Keratinocyte (primary cell): ENCODE measurements around the gene ARHGEF19. TPM values are rescaled to one million over a fixed set of nuclear protein-coding genes. Genes with fewer than 3 reads are reported as not detected.

ENCODE experiments used
- DNase-seq: peaks from one replicate; pipeline ENCODE4 v3.0.0-alpha.2; 2011; ENCODE audit warnings: low read depth, missing footprints, low spot score
- FAIRE-seq: peaks from 2 replicates; lab custom pipeline; 2011; peaks lifted over from hg19 to GRCh38; lab: Jason Lieb, UNC
- H2AFZ ChIP-seq: 2 replicates; pipeline ENCODE4 v1.6.0; 2012; ENCODE audit warnings: low read length, control low read depth, inconsistent platforms; ENCODE audit not compliant: control insufficient read depth
- H3K27ac ChIP-seq: 2 replicates; pipeline ENCODE4 v1.5.1; 2011; ENCODE audit warnings: low read length; ENCODE audit not compliant: control insufficient read depth, insufficient read depth
- H3K27me3 ChIP-seq: 3 replicates; pipeline ENCODE4 v1.6.0; 2011; ENCODE audit warnings: low read length; ENCODE audit not compliant: control insufficient read depth, insufficient read depth; ENCODE audit errors: extremely low read depth
- H3K36me3 ChIP-seq, 2 experiments: 2 replicates in 1 of 2; 3 replicates in 1 of 2; pipeline ENCODE4 v1.5.1; 2011; ENCODE audit warnings: low read length in 2 of 2, mild to moderate bottlenecking in 1 of 2; ENCODE audit not compliant: control insufficient read depth in 2 of 2, insufficient read depth in 2 of 2; ENCODE audit errors: extremely low read depth in 1 of 2
- H3K4me1 ChIP-seq: 3 replicates; pipeline ENCODE4 v1.5.1; 2011; ENCODE audit warnings: low read length; ENCODE audit not compliant: control insufficient read depth, insufficient read depth; ENCODE audit errors: extremely low read depth
- H3K4me2 ChIP-seq: 3 replicates; pipeline ENCODE4 v1.6.0; 2011; ENCODE audit warnings: low read depth, low read length; ENCODE audit not compliant: control insufficient read depth, insufficient read depth; ENCODE audit errors: extremely low read depth
- H3K4me3 ChIP-seq, 3 experiments: fragments of 200-600 bp in 1 of 3; sonication (generic) in 1 of 3; 2 replicates in 2 of 3; 3 replicates in 1 of 3; pipeline ENCODE4 v1.5.1; 2011 to 2016; ENCODE audit warnings: low read length in 3 of 3, mild to moderate bottlenecking in 3 of 3, control low read depth in 2 of 3, inconsistent platforms in 1 of 3, low read depth in 1 of 3, mixed read lengths in 1 of 3, mixed run types in 1 of 3, moderate library complexity in 1 of 3; ENCODE audit not compliant: control insufficient read depth in 2 of 3, insufficient read depth in 2 of 3; ENCODE audit errors: extremely low read depth in 1 of 3
- H3K79me2 ChIP-seq: 2 replicates; pipeline ENCODE4 v1.6.0; 2012; ENCODE audit warnings: low read length; ENCODE audit not compliant: control insufficient read depth, insufficient read depth
- H3K9ac ChIP-seq: 3 replicates; pipeline ENCODE4 v1.6.0; 2011; ENCODE audit warnings: low read length; ENCODE audit not compliant: control insufficient read depth, insufficient read depth; ENCODE audit errors: extremely low read depth
- H3K9me1 ChIP-seq: 3 replicates; pipeline ENCODE4 v1.6.0; 2011; ENCODE audit warnings: low read length; ENCODE audit not compliant: control insufficient read depth, insufficient read depth; ENCODE audit errors: extremely low read depth
- H3K9me3 ChIP-seq: 2 replicates; pipeline ENCODE4 v1.5.1; 2012; ENCODE audit warnings: low read depth, low read length; ENCODE audit not compliant: control insufficient read depth
- H4K20me1 ChIP-seq: 3 replicates; pipeline ENCODE4 v1.6.0; 2011; ENCODE audit warnings: low read length; ENCODE audit not compliant: control insufficient read depth, insufficient read depth; ENCODE audit errors: extremely low read depth
- CTCF ChIP-seq, 3 experiments: IDR thresholded peaks in 1 of 3; conservative IDR thresholded peaks in 1 of 3; optimal IDR thresholded peaks in 1 of 3; 2 replicates in 2 of 3; 3 replicates in 1 of 3; pipeline versions ENCODE3 to v1.5.1; 2011; ENCODE audit warnings: low read length in 3 of 3, mild to moderate bottlenecking in 3 of 3, moderate library complexity in 2 of 3, control low read depth in 1 of 3, inconsistent platforms in 1 of 3; ENCODE audit not compliant: insufficient read depth in 2 of 3; ENCODE audit errors: extremely low read depth in 1 of 3
- EZH2 ChIP-seq: IDR thresholded peaks from one replicate; pipeline ENCODE4 v1.6.1; 2012; ENCODE audit warnings: inconsistent platforms, mild to moderate bottlenecking, low read length, moderate library complexity
- dilution Hi-C: fragments of 300-500 bp; cut with MboI; formaldehyde crosslinking; loops from one replicate; pipeline ENCODE4 v1.7.0; 2020; ENCODE audit warnings: low sequenced_read_pairs; ENCODE audit not compliant: extremely low pct_ligation_motif_present
- polyA plus RNA-seq, 5 experiments: library from polyadenylated mRNA; depleted of rRNA in 3 of 5; stranded (reverse) in 3 of 5; stranded (forward) in 1 of 5; unstranded in 1 of 5; fragments of >200 nt; gene quantifications; 1 replicate in 1 of 5; 2 replicates in 3 of 5; 3 replicates in 1 of 5; pipeline versions ENCODE4 v1.2.1 to v1.2.3, GENCODE V29; 2011 to 2012; ENCODE audit warnings: missing spikeins in 2 of 5, low read depth in 1 of 5, low replicate concordance in 1 of 5

The ARHGEF19 gene
- polyA plus RNA-seq, 1 donor (not counting 4 experiments of a cell fraction or from before 2014, with no cell fraction given) = 5.0 TPM

DNA sequence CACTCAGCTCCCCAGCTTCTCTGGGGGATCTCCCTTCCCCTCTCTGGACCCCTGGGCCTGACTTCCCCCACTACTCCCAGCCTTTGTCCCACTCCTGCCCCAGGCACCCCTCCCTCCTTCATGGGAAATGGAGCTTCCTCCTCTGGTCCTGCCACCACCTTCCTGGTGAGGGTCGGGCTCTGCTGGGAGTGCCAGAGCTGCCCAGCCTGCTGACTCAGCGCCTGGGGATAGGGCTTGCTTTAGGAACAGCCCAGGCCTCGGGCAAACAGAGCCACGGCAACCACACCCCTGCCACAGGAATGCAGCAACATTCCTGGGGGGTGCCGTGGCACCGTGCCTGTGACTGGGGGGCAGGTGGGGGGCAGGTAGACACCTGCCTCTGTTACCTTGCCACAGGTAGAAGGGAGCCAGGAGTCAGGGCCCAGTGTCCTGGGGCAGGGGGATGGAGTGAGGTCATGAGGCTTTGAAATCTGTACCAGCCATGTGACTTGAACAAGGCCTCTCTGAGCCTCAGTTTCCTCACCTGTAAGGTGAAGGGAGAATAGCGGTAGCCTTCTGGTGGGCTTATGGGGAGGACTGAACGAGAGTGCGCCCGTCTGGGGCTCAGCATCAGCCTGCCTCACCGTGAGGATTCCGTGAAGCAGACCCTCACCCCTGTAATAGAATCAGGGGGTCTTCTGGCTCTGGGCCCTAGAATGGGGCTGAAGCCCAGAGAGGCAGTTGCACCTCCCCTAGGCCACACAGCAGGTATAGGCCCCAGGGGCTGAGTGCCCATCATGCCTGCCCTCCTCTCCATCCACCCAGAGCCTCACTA lies 38.8 kb downstream of the ARHGEF19 start:
- no peaks in the 10 kb centered on the region for H3K27me3 ChIP-seq
- H4K20me1 ChIP-seq = no peaks in the 10 kb centered on the region
- peak overlapping the region; percentile 78 for H3K9ac ChIP-seq
- dilution Hi-C loops = no loop called here
- no peak for TF ChIP-seq CTCF (optimal IDR thresholded peaks at IDR 0.05 in 1 of 3, IDR thresholded peaks at IDR 0.05 in 1 of 3, conservative IDR thresholded peaks at IDR 0.05 in 1 of 3; ENCODE audit: extremely low read depth in 1 of 3, insufficient read depth in 2 of 3, low read length in 3 of 3)
- TF ChIP-seq EZH2 = no peak
- no peaks in the 10 kb centered on the region for H3K9me3 ChIP-seq
- H3K79me2 ChIP-seq = no peaks in the 10 kb centered on the region
- peak overlapping the region; percentile 95 for H3K27ac ChIP-seq
- no peaks in the 10 kb centered on the region for H3K9me1 ChIP-seq
- no peak overlapping the region for H2AFZ ChIP-seq
- peaks cover 54% of the 10 kb centered on the region for H3K4me1 ChIP-seq
- H3K4me2 ChIP-seq = peak overlapping the region; percentile 74
- FAIRE-seq (peak; percentile 84), DNase-seq (peak; percentile 99)
- H3K36me3 ChIP-seq = no peaks in the 10 kb centered on the region
- peak overlapping the region in 1 of 3 experiments; percentile 9 for H3K4me3 ChIP-seq

- no peaks in the 10 kb centered on the region for H3K36me3 ChIP-seq
- peak overlapping the region; percentile 78 for H3K9ac ChIP-seq
- TF ChIP-seq EZH2 = no peak
- H3K4me3 ChIP-seq = peak overlapping the region in 1 of 3 experiments; percentile 3
- no peaks in the 10 kb centered on the region for H3K9me3 ChIP-seq
- peak overlapping the region; percentile 74 for H3K4me2 ChIP-seq
- H3K79me2 ChIP-seq = no peaks in the 10 kb centered on the region
- peak; percentile 65 for FAIRE-seq
- dilution Hi-C loops = no loop called here
- no peaks in the 10 kb centered on the region for H3K9me1 ChIP-seq
- no peak for DNase-seq
- H3K27me3 ChIP-seq = no peaks in the 10 kb centered on the region
- no peaks in the 10 kb centered on the region for H4K20me1 ChIP-seq
- peaks cover 55% of the 10 kb centered on the region for H3K4me1 ChIP-seq
- H2AFZ ChIP-seq = no peak overlapping the region
- H3K27ac ChIP-seq = peak overlapping the region; percentile 95
Measured at GRCh38 chr1:16172964-16173446, 39.4 kb downstream of the ARHGEF19 start.
